Astrocyte of the hippocampus (primary cell): ENCODE measurements around the gene TMEM17.
"Not testable (repeated sequence)": the region's sequence is repeated elsewhere in the genome, so short reads cannot be mapped to it uniquely, and the experiment has no call there.

ENCODE experiments used
- DNase-seq: peaks from one replicate; pipeline ENCODE4 v3.0.0; 2011; ENCODE audit warnings: low read depth, low spot score

Gene TMEM17, protein sequence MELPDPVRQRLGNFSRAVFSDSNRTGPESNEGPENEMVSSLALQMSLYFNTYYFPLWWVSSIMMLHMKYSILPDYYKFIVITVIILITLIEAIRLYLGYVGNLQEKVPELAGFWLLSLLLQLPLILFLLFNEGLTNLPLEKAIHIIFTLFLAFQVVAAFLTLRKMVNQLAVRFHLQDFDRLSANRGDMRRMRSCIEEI

DNA sequence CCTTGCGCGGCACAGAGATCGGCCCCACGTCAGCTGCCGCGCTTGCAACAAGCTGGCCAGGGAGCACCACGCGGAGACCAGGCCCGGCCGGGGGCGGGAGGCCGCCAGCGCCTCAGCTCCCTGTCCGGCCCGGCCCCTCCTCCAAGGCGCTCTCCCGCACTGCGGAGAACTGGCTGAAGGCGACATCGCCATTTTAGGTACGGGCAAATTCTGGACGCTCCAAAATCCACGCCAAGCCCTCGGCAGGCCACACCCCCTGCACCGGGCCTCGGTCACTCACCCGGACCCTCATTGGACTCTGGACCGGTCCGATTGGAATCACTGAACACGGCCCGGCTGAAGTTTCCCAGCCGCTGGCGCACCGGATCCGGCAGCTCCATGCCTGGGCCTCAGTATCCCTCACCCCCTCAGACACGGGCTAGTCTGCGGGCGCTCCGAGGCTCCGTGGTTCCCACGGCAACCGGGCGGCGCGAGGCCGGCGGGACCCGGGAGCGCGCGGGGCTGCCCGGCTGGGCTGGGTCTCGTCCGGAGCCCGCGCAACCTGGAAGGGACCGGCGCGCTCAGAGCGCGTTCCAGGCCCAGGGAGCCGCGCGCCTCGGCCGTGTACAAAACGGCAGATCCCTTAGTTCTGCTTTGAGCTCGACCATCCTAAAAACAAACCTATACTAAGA lies at the start of gene TMEM17:
TMEM17 (minus strand) TSS at position 446 of the 671 bp plus-strand sequence; CDS start at position 380, 66 bp downstream.
- peak; percentile 96 for DNase-seq

DNA sequence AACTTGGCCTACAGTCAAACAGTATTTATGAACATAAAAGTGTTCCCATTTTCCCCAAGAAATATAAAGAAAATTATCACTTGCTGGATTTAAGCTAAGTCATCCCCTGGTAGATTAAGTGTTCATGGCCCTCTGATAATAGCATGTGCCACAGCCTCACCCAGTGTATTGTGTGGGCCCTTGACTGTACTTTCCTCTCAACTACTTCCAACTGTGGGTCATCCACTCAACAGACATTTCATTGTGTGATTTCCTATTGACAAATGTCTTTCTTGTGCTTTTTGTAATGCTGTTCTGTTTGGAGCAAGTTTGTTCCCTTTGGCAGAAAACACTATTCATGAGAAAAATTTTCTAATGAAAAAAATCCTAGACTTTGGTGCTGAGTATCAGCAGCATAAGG lies 48.4 kb upstream of the TMEM17 start:
- DNase-seq: no peak

DNA sequence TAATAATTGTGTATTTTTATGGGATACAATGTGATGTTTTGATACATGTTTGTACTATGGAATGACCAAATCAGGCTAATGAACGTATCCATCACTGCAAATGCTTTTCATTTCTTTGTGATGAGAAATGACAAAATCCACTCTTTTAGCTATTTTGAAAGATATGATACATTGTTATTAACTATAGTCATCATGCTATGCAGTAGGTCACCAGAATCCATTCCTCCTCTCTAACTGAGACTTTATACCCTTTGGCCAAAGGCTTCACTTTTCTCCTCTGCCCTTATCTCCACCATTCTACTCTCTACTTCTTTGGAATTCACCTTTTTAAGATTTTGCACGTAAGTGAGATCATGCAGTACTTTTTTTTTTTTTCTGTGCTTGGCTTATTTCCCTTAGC lies 44.5 kb upstream of the TMEM17 start:
- no peak for DNase-seq

DNA sequence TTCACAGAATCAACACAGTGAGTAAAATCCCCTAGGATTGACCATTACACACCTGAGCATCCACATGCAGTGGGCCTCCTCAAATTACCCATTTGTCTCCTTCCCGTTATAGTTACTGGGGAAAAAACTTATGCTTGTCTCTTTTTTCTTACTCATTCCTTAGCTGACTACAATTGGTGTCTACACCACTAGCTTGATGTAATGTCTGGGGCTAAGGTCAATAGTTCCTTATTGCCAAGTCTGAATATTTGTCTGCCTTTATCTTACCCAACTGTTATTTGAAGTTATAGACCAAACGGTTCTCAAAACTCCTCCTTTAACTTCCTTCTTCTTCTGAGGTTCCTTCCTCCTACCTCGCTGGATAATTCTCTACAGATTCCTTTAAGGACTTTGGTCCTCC lies 41.9 kb upstream of the TMEM17 start:
- DNase-seq: no peak

DNA sequence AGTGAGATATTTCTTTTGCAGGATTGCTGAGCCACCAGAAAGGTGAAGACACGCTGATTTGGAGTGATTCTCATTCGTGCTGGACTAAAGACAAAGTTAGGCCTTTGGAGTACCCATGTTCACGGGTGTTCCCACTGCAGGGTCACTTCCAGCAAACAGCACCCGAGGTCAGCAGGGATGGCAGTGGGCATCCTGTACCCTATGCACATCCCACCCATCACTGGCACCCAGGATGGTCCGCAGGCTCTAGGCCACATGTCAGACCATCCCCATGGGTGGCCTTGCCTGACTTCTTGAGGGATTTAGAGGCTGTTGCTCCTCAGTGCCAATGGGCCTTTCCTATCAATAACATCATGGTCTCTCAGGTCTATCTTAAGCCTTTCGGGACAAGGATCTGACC lies 39.3 kb upstream of the TMEM17 start:
- no peak for DNase-seq

DNA sequence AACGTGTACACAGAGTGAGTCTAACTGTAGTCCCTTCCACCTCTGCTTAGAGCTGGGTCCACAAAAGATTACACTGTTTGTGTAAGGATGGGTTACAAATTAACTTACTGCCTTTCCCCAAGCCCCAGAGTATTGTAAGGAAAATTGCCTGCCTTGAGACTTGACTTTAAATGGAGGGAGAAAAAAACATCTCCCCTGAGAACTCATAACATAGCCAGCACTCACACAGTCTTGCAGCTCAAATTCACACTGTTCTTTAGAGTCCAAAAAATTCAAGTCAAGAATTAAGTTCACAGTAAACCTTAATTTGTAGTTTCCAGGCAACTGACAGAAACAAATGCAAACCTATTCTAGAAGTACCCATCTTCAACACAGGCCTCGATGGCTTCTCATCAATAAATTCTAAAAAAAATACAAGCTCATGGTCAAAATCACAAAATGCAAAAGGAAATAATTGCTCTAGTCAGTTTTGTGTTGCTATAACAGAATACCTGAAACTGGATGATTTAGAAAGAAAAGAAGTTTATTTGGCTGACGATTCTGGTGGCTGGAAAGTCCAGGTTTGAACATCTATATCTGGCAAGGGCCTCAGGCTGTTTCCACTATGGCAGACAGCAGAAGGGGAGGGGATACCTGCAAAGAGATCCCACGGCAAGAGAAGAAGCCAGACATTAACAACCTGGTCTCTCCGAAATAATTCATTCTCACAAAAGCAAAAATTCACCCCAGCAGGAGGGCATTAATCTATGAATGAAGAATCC lies 34.6 kb upstream of the TMEM17 start:
- no peak for DNase-seq

DNA sequence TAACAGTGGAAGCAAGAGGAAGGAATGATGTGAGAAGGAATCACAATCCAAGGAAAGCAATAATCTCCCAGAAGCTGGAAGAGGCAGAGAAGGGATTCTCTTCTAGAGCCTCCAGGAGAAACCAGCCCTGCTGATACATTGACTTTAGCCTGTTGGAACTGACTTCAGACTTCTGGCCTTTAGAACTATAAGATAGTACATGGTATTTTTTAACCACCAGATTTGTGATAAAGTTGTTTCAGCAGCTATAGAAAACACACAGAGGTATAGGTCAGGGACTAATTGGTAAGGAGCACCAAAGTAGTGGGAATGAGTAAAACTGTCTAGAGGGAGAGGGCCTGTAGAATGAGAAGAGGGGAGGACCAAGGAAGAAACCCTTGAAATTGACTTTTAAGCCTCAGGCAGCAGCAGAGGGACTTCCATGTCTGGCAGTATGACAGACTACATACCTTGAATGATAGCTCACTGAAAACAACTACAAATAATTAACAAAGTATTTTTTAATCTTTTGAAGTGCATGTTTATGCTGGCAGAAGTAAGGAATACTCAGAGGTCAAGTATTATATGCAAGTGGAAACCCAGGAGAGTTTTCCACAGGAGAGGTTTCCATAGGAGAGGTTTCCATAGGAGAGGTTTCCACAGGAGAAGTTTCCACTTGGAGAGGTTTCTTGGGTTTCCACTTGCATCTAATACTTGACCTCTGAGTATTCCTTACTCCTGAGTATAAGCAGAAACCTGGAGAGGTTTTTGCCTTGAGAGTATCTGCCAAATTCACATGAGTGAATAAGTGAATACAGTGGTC lies 33.8 kb upstream of the TMEM17 start:
- DNase-seq: no peak

DNA sequence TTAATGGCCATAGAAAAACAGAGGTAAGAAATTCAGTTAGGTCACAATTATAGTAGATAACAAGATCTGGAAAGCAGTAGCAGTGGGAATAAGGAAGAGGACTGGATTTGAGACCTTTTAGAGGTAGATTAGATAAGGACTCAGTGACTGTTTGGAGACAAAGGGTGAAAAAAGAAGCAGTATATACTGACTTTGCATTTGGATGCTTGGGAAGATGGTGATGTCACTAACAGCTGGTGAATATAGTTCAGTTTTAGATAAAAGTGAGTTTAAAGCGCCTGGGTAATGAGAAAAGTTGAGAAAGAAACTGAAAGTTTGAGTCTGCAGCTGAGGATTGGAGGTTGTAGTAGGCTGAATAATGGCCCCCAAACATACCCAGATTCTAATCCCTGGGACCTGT lies 32.8 kb upstream of the TMEM17 start:
- no peak for DNase-seq

DNA sequence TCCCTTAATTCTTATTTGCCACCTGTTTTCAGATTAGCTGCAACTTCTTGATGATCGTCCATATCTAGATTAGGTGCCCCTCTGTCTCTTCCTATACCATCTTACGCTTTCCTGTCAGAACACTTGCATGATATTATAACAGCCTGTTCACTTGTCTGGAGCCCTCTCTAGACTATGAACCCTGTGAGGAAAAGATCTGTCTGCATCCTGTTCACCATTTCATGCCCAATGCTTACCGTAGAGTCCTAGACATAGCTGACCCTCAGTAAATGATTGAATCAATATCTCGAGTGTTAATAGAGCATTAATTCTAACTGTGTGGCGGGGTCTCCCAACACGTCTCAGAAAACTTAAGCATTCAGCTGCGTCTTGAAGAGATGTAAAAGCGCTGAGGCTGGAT lies 31.8 kb upstream of the TMEM17 start:
- DNase-seq: no peak

DNA sequence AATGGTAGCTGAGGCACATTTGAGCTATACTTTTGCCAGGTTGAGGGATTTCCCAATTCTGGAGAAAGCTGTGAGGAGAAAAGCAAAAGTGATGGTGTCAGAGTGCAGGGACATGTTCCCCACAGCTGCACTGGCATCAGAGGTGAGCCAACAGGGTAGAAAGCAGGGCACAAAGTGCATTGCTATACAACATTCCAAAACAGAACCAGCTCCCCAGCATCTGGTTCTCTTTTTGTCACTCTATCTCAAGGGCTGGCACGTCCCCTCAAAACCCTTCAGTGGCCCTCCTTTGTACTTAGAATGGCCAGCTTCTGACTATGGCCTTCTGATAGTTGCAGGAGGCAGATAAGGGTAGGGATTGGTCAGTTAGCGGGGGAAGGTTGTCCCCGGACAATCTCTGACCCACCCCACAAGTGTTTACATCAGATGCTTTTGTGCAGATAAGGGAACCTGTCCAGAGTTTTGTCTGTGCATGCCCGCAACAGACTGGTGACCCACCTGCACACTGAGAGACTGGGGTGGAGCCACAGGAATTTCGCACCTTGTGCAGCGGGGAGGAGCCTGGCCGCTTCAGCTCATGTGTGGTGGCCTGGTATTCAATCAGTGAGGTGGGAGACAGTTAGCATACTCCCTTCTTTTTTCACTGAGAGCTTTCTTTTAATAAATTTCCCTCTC lies 31.0 kb upstream of the TMEM17 start:
- DNase-seq: no peak

DNA sequence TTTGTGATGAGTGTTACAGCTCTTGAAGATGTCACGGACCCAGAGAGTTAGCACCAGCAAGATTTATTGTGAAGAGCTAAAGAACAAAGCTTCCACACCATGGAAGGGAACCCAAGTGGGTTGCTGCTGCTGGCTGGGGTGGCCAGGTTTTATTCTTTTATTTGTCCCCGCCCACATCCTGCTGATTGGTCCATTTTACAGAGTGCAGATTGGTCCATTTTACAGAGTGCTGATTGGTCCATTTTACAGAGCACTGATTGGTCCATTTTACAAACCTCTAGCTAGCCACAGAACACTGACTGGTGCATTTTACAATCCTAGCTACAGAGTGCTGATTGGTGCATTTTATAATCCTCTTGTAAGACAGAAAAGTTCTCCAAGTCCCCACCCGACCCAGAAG lies 29.5 kb upstream of the TMEM17 start:
- DNase-seq: not testable (repeated sequence)

DNA sequence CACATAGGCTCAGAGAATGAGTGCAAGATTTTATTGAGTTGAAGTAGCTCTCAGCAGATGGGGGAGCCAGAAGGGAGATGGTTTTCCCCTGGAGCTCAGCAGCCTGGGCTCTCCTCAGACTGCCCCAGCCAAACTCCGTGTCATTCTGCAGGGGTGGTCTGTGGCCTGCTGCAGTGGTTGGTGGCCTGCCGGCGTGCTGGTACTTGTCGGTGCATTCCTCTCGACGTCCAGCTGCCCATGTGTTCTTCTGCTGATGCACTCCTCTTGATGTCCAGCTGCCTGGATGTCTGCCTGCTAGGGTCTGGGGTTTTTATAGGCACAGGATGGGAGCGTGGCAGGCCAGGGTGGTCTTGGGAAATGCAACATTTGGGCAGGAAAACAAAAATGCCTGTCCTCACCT lies 25.6 kb upstream of the TMEM17 start:
- DNase-seq: no peak

DNA sequence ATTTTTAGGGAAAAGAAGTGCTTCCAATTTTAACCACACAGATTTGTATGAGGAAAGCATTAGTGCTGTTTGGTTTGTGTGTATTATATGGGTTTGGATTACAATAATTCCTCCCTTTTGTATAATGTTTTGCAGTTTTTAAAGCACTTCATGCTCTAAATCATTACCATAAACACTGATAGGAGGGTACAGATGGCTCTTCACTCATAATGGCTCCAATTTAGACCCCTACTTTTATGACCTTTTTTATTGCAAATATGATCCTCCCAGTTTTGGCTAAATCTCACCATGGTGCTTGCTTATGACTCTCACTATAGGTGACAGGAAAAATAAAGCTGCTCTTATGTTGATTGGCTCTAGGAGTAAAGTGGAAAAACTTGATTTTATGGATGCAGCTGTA lies 23.8 kb upstream of the TMEM17 start:
- no peak for DNase-seq

DNA sequence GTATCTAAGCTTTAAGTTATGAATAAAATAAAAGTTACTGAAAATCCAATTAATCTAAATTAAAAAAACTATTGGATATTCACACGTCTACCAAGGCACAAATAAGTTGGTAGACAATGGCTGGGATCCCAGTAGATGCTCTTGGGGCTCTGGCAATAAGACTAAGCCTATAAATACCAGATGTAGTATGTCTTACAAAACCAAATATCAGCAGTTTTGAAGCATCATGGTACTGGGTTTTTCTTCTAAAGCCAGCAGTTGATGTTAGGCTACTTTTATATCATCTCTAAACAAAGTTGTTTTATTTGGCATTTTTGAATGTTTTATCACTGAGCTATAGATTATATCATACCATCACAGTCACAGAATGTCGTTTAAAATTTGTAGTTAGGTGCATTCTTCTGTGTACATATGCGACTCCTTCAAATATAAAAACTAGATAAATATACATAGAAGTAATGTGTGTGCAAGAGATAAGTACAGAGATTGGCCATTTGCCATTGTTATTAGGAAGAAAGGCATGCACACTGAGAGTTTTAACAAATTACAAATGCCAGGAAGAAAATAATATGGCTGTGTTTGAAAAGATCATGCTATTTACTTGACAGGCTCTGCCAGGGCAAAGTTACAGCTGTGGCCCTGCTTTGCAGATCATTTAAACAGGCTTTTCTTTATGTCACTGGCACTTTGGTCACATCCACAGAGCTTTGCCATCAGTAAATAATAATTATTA lies 21.6 kb upstream of the TMEM17 start:
- DNase-seq: no peak

DNA sequence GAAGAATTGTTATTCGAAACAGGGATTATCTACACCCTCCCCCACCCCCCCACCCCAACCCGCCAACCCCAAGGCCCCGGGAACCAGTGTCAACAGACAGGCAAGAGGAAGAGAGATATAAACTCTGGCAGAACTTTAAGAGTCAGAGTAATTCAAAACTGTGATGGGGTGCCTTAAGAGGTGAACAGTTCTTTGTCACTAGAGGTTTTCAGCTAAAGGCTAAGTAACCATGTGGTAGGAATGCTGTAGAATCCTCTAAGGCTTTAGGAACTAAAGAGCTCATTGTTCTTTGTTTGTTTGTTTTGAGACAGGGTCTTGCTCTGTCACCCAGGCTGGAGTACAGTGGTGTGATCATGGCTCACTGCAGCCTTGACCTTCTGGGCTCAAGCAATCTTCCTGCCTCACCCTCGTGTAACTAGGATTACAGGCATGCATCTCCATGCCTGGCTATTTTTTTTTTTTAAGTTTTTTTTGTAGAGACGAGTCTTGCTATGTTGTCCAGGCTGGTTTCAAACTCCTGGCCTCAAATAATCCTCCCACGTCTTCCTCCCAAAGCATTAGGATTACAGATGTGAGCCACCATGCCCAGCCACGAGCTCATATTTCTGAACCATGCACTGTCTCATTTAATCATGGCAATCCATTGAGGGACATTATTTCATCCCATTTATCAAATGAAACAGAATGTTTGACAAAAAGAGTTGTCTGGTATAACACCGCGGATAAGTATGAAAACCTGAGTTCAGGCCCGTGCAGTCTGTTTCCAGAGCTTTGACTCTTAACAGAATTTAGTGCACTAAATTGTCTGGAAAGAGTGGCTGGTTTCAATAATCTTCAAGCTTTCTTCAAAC lies 20.8 kb upstream of the TMEM17 start:
- DNase-seq: no peak

DNA sequence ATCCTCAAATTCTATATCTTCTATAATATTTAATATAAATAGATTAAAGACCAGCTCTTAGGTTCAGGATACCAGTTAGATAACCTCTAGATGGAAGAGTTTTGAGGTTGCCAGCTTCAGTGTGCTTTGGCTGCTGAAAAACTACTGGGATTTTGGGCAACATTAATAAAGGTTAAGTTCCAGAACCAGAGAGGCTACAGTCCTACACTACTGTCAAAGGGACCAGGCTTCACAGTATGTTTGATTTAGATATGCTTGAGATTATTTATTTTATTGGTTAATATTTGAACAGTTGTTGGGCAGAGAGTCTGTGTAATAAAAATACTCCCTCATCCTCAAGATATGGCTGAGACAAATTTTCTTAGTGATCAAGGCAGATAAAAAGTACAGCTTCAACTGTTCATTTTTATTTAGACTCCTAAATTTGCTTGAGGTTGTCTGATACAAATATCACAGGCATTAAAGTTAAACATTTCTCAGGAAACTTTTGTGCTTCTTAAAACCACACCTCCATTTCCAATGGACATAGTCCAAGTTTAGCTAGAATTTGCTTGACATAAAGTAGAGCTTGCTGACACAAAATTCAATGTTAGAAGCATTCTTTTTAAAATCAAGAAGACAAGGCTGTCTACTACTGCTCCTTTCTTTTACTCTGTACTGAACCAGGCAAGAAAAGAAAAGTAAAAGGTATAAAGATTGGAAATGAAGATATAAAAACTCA lies 19.7 kb upstream of the TMEM17 start:
- peak; percentile 20 for DNase-seq

DNA sequence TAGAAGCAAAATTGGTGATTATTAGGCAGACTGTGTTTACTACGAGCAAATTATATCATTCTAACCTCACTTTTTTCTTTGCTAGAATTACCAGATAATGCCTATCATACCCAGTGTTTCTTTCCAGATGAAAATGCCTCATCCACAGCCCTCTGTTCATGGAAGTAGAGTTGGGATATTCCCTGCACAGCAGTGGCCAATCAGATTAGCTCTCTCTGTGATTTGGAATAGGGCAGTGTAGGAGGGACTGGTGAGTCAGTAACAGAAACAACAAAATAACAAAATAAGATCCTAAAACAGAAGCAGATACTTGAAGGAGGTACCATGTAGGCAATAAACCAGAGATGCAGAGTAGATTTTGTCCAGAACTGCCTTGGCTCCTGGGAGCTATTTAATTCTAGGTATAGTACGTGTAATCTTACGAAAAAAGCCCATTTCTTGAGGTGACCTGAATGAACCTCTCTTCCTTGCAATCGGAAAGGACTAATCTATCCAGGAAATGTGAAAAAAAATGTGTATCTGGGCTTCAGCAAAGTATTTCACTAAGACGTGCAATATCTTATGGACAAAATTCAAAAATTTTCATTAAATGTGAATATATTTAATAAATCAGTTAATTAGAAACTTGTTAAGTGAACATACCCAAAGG lies 18.4 kb upstream of the TMEM17 start:
- no peak for DNase-seq

DNA sequence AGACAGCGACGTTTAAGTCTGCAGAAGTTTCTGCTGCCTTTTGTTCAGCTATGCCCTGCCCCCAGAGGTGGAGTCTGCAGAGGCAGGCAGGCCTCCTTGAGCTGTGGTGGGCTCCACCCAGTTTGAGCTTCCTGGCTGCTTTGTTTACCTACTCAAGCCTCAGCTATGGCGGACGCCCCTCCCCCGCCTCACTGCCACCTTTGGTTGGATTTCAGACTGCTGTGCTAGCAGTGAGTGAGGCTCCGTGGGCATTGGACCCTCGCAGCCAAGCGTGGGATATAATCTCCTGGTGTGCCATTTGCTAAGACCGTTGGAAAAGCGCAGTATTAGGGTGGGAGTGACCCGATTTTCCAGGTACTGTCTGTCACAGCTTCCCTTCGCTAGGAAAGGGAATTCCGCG lies 15.1 kb upstream of the TMEM17 start:
- DNase-seq: not testable (repeated sequence)

DNA sequence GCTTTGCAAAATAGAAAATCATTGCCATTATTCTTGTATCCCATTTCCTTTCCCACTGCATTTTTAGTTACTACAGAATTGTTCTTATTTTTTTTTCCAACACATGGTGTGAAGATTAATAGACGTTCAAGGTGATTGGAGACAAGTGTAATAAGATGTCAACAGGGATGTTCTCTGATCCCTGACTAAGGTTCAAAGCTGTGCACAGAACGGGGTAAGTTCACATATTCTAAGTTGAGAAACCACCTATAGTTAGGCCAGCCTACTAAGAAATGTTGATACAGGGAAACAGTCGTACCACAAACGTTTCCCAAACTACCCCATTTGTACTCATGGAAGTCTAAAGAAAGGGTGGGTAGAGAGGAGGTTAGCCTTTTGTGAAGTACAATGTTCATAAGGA lies 6.4 kb upstream of the TMEM17 start:
- no peak for DNase-seq
